HEK293 (cell line): Measurements from ENCODE around the gene PAXX.

ENCODE experiments used
- CTCF ChIA-PET: fragments of 350-600 bp; formaldehyde crosslinking; extraction: SDS; loops from one replicate; lab custom pipeline; 2021; ENCODE audit warnings: antibody characterized with exemption; lab: Yijun Ruan, JAX
- POLR2A ChIA-PET: fragments of 300-600 bp; formaldehyde crosslinking; extraction: SDS; loops from one replicate; lab custom pipeline; 2020; ENCODE audit warnings: antibody characterized with exemption, inconsistent platforms; lab: Yijun Ruan, JAX
- H3K27ac ChIP-seq: fragments of 200-500 bp; sonication (Bioruptor generic); 2 replicates; pipeline ENCODE4 v1.5.1; 2014; ENCODE audit warnings: low read depth, low read length, control low read depth, inconsistent platforms; ENCODE audit errors: extremely low read depth
- H3K36me3 ChIP-seq, 2 experiments: fragments of 200-500 bp in 1 of 2; sonication (Bioruptor generic) in 1 of 2; 1 replicate in 1 of 2; 2 replicates in 1 of 2; pipeline ENCODE4 v1.5.1; 2014 to 2017; ENCODE audit warnings: inconsistent platforms in 2 of 2, low read length in 2 of 2; ENCODE audit not compliant: control insufficient read depth in 2 of 2, insufficient read depth in 1 of 2
- H3K4me1 ChIP-seq: fragments of 200-500 bp; sonication (Bioruptor generic); 2 replicates; pipeline ENCODE4 v1.5.1; 2014; ENCODE audit warnings: mild to moderate bottlenecking, low read length, inconsistent platforms; ENCODE audit not compliant: control insufficient read depth, insufficient read depth
- H3K4me3 ChIP-seq: 2 replicates; pipeline ENCODE4 v1.5.1; 2011; ENCODE audit warnings: low read depth, mild to moderate bottlenecking, control low read depth, low read length, moderate library complexity
- H3K9me3 ChIP-seq: fragments of 200-500 bp; sonication (Bioruptor generic); 2 replicates; pipeline ENCODE4 v1.5.1; 2014; ENCODE audit warnings: low read depth, low read length, inconsistent platforms; ENCODE audit not compliant: control insufficient read depth, insufficient read depth
- BCL11A ChIP-seq: fragments of 450-650 bp; formaldehyde crosslinking; IDR thresholded peaks from 2 replicates; pipeline ENCODE4 v1.5.1; 2016; ENCODE audit warnings: low read depth, missing biosample characterization, missing genetic modification characterization
- EGR2 ChIP-seq: fragments of 450-650 bp; formaldehyde crosslinking; IDR thresholded peaks from 2 replicates; pipeline ENCODE4 v1.5.1; 2016; ENCODE audit warnings: low read depth, missing biosample characterization, missing genetic modification characterization
- FEZF1 ChIP-seq: fragments of 450-650 bp; formaldehyde crosslinking; IDR thresholded peaks from 2 replicates; pipeline ENCODE4 v1.5.1; 2016; ENCODE audit warnings: missing biosample characterization, missing genetic modification characterization
- KLF8 ChIP-seq: fragments of 450-650 bp; formaldehyde crosslinking; IDR thresholded peaks from 2 replicates; pipeline ENCODE4 v1.5.1; 2016; ENCODE audit warnings: missing biosample characterization, missing genetic modification characterization
- MZF1 ChIP-seq: fragments of 450-650 bp; formaldehyde crosslinking; IDR thresholded peaks from 2 replicates; pipeline ENCODE4 v1.5.1; 2017; ENCODE audit warnings: missing biosample characterization, missing genetic modification characterization, borderline replicate concordance
- OVOL3 ChIP-seq: fragments of 450-650 bp; formaldehyde crosslinking; IDR thresholded peaks from 2 replicates; pipeline ENCODE4 v1.5.1; 2016; ENCODE audit warnings: missing biosample characterization, missing genetic modification characterization
- ZFHX2 ChIP-seq: fragments of 450-650 bp; formaldehyde crosslinking; conservative IDR thresholded peaks from 2 replicates; pipeline ENCODE4 v1.5.1; 2016; ENCODE audit warnings: missing biosample characterization, missing genetic modification characterization
- ZFP37 ChIP-seq: fragments of 450-650 bp; formaldehyde crosslinking; IDR thresholded peaks from 2 replicates; pipeline ENCODE4 v1.5.1; 2016; ENCODE audit warnings: missing biosample characterization, missing genetic modification characterization
- ZNF112 ChIP-seq: fragments of 450-650 bp; formaldehyde crosslinking; IDR thresholded peaks from 2 replicates; pipeline ENCODE4 v1.5.0; 2017; ENCODE audit warnings: missing biosample characterization, missing genetic modification characterization
- ZNF561 ChIP-seq: fragments of 450-650 bp; IDR thresholded peaks from 2 replicates; pipeline ENCODE4 v1.5.1; 2018; ENCODE audit warnings: missing biosample characterization, missing genetic modification characterization, borderline replicate concordance
- ZNF843 ChIP-seq: fragments of 450-650 bp; formaldehyde crosslinking; IDR thresholded peaks from 2 replicates; pipeline ENCODE4 v1.5.1; 2016; ENCODE audit warnings: missing biosample characterization, missing genetic modification characterization
- TF ChIP-seq, protein P1 (sequence below): fragments of 450-650 bp; formaldehyde crosslinking; IDR thresholded peaks from 2 replicates; pipeline ENCODE4 v1.5.1; 2016; ENCODE audit warnings: missing biosample characterization, missing genetic modification characterization
- TF ChIP-seq, protein P2 (sequence below): fragments of 450-650 bp; formaldehyde crosslinking; IDR thresholded peaks from 2 replicates; pipeline ENCODE4 v1.5.1; 2016; ENCODE audit warnings: missing biosample characterization, missing genetic modification characterization

Gene PAXX

DNA sequence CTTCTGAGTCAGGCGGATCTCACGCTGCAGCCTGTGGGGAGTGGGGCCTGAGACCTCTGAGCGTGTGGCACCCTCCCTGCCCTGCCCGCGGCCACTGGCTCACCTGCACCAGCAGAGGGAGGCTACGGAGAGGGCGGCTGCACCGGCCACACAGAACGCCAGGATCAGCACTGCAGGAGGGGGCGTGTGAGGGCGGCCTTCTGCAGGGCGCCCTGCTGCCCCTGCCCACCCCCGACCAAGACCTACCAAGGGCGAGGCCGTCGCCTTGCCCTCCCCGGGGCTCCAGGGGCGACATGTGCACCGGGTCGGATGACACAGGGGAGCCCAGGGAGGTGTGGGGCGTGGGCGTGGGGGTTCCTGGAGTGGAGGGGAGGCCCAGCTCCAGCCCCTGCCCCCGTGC lies 48.3 kb downstream of the PAXX start:
- ChIA-PET POLR2A (no interaction called here), CTCF (interaction anchor here (5.3 kb wide), 1 partner anchor 12 kb away, joined by 47 read pairs; the partner anchor contains the start of gene ABCA2)
- Histone ChIP-seq H3K4me3 (no peak overlapping the region), H3K36me3 (peaks cover 0 to 30% of the 10 kb centered on the region in 2 experiments; a peak in 1 of 3 replicates), H3K27ac (no peak overlapping the region), H3K4me1 (peaks cover 5% of the 10 kb centered on the region; the same call in 1 of the 2 replicates), H3K9me3 (no peaks in the 10 kb centered on the region)
- TF ChIP-seq EGR2 (peak; percentile 54), ZFHX2 (tag by site-specific recombination) (peak; percentile 64), MZF1 (tag by site-specific recombination) (no peak), ZNF112 (tag by site-specific recombination) (no peak), OVOL3 (tag by site-specific recombination) (no peak), FEZF1 (no peak)

DNA sequence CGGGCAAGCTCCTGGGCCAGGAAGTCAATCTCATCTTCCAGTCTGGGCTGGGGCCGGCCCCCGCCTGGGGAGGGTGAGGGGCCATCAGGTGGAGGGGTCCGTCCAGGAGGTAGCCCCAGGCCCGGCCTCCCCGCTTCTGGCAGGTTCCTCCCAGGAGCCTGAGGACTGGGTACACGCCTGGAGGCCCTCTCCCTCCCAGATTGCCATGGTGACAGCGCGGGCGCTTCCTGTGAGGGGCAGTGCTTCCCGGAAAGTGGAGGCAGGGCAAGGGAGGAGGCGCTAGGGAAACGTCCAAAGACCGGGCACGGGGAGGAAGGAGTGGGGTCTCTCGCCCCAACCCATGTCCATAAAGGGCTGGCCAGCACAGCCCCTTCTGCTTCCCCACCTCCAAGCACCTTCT lies 48.9 kb downstream of the PAXX start:
- peaks cover 0 to 30% of the 10 kb centered on the region in 2 experiments; a peak in 1 of 3 replicates for H3K36me3 ChIP-seq
- peaks cover 5% of the 10 kb centered on the region; the same call in 1 of the 2 replicates for H3K4me1 ChIP-seq
- no peak for TF ChIP-seq ZNF843 (tag by site-specific recombination)
- TF ChIP-seq, protein P1, sequence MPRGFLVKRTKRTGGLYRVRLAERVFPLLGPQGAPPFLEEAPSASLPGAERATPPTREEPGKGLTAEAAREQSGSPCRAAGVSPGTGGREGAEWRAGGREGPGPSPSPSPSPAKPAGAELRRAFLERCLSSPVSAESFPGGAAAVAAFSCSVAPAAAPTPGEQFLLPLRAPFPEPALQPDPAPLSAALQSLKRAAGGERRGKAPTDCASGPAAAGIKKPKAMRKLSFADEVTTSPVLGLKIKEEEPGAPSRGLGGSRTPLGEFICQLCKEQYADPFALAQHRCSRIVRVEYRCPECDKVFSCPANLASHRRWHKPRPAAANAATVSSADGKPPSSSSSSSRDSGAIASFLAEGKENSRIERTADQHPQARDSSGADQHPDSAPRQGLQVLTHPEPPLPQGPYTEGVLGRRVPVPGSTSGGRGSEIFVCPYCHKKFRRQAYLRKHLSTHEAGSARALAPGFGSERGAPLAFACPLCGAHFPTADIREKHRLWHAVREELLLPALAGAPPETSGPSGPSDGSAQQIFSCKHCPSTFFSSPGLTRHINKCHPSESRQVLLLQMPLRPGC (tag by site-specific recombination) = no peak
- no peak overlapping the region for H3K4me3 ChIP-seq
- no peaks in the 10 kb centered on the region for H3K9me3 ChIP-seq
- ChIA-PET POLR2A (no interaction called here), CTCF (interaction anchor here (1.5 to 5.3 kb wide), 2 partner anchors 12 to 93 kb away, joined by 4 to 47 read pairs; partner anchors contain the start of gene ABCA2)
- H3K27ac ChIP-seq = no peak overlapping the region

DNA sequence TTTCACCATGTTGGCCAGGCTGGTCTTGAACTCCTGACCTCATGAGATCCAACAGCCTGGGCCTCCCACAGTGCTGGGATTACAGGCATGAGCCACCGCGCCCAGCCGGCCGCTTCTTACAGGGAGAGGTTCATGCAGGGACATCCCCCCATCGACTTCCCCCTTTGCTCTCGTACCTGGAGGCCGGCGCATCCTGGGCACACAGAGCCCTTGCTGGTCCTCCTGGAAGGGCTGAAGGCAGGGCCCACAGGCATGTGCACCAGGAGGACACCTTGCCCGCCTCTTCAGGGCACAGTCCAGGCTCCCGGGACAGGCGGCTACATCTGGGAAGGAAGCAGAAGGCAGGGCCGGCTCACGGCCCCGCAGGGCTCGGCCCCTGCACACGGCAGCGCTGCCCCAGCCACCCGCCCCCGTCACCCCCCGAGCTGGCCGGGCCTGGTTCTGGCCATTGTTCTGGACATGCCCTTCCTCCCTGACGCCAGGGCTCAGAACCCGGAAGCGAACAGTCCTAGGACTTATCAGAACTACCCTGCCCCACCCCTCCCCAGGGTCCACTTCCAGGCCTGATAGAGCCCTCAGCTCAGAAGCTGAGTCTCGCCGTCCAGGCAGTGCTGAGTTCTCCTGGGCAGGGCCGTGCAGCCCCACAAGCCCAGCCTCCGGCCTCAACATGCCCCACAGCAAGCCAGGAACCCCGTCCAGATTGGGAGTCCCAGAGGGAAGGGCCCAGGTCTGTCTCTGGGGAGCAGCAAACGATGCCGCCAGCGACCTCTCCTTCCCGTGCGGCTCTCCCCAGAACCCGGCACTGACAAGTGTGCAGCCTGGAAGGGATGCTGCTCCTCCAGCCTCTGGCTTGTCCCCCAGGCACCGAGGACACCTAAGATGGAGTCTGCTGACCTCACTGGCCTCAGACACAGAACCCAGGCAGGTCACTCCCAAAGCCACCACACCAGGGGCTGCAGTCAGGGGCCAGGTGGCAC lies 50.8 kb downstream of the PAXX start:
- POLR2A ChIA-PET = interaction anchor here (0.6 kb wide), 1 partner anchor 33 kb away, joined by 3 read pairs; no protein-coding TSS in a partner anchor

More for the DNA sequence above, 50.8 kb downstream of the PAXX start:
- H3K36me3 ChIP-seq = peaks cover 0 to 25% of the 10 kb centered on the region in 2 experiments; a peak in 1 of 3 replicates
- H3K4me3 ChIP-seq = no peak overlapping the region
- no peak overlapping the region for H3K27ac ChIP-seq
- TF ChIP-seq BCL11A (tag by site-specific recombination) (0 out of 2 replicates have a peak, but pooled peaks have one; percentile 12), ZFP37 (tag by site-specific recombination) (no peak), KLF8 (tag by site-specific recombination) (peak; percentile 43; the same call in 1 of the 2 replicates), ZNF561 (tag by site-specific recombination) (no peak)
- TF ChIP-seq, protein P2, sequence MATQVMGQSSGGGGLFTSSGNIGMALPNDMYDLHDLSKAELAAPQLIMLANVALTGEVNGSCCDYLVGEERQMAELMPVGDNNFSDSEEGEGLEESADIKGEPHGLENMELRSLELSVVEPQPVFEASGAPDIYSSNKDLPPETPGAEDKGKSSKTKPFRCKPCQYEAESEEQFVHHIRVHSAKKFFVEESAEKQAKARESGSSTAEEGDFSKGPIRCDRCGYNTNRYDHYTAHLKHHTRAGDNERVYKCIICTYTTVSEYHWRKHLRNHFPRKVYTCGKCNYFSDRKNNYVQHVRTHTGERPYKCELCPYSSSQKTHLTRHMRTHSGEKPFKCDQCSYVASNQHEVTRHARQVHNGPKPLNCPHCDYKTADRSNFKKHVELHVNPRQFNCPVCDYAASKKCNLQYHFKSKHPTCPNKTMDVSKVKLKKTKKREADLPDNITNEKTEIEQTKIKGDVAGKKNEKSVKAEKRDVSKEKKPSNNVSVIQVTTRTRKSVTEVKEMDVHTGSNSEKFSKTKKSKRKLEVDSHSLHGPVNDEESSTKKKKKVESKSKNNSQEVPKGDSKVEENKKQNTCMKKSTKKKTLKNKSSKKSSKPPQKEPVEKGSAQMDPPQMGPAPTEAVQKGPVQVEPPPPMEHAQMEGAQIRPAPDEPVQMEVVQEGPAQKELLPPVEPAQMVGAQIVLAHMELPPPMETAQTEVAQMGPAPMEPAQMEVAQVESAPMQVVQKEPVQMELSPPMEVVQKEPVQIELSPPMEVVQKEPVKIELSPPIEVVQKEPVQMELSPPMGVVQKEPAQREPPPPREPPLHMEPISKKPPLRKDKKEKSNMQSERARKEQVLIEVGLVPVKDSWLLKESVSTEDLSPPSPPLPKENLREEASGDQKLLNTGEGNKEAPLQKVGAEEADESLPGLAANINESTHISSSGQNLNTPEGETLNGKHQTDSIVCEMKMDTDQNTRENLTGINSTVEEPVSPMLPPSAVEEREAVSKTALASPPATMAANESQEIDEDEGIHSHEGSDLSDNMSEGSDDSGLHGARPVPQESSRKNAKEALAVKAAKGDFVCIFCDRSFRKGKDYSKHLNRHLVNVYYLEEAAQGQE = no peak
- H3K9me3 ChIP-seq = no peaks in the 10 kb centered on the region
- H3K4me1 ChIP-seq = peaks cover 5% of the 10 kb centered on the region; the same call in 1 of the 2 replicates
- CTCF ChIA-PET = interaction anchor here (0.6 to 5.3 kb wide), 5 partner anchors 8 to 192 kb away, joined by 3 to 47 read pairs (median 4); partner anchors contain the start of gene ABCA2
